Gastrocnemius medialis (tissue), 4 donors: ENCODE results near the gene CDH23. TPM values are rescaled to one million over a fixed set of nuclear protein-coding genes. Genes with fewer than 3 reads are reported as not detected.

Experiments
- ATAC-seq, 2 donors: fragments of 150-250 bp; one replicate each; pipeline ENCODE4 v1.9.1; 2016
- DNase-seq, 2 donors: peaks; one replicate each; pipeline ENCODE4 v3.0.0-alpha.2; 2019
- H3K27ac ChIP-seq, 4 donors: fragments of 200-600 bp; sonication (generic); 1 replicate in 1 of 4; 2 replicates in 3 of 4; pipeline ENCODE4 v1.5.1; 2016 to 2018; ENCODE audit warnings: mild to moderate bottlenecking in 2 of 4, moderate library complexity in 1 of 4
- H3K27me3 ChIP-seq, 3 donors: fragments of 200-600 bp; sonication (generic) in 2 of 3; 1 replicate in 1 of 3; 2 replicates in 2 of 3; pipeline versions ENCODE4 v1.5.1 to v1.6.0; 2016 to 2019; ENCODE audit warnings: mild to moderate bottlenecking in 1 of 3, moderate library complexity in 1 of 3
- H3K36me3 ChIP-seq, 2 donors: fragments of 200-600 bp; sonication (generic) in 1 of 2; one replicate each; pipeline ENCODE4 v1.5.1; 2017 to 2018
- H3K4me1 ChIP-seq, 2 donors: fragments of 200-600 bp; sonication (generic) in 1 of 2; one replicate each; pipeline ENCODE4 v1.5.1; 2016 to 2017; ENCODE audit warnings: mild to moderate bottlenecking in 2 of 2
- H3K4me3 ChIP-seq, 4 donors: fragments of 200-600 bp; sonication (generic) in 3 of 4; 1 replicate in 1 of 4; 2 replicates in 3 of 4; pipeline ENCODE4 v1.5.1; 2016 to 2019; ENCODE audit warnings: mild to moderate bottlenecking in 2 of 4
- H3K9me3 ChIP-seq, 3 donors: fragments of 200-600 bp; sonication (generic) in 2 of 3; 1 replicate in 1 of 3; 2 replicates in 2 of 3; pipeline ENCODE4 v1.5.1; 2016 to 2019
- POLR2A ChIP-seq, 2 donors: fragments of 450-650 bp; IDR thresholded peaks; one replicate each; pipeline ENCODE4 v1.6.1; 2017; ENCODE audit warnings: antibody characterized with exemption in 2 of 2, mild to moderate bottlenecking in 2 of 2, moderate library complexity in 2 of 2
- in situ Hi-C, 4 donors: fragments of 200-750 bp; cut with MboI; loops; one replicate each; pipeline versions ENCODE4 v1.15.0 to v1.8.0; 2017; ENCODE audit warnings: low sequenced_read_pairs in 4 of 4
- intact Hi-C: fragments of 100-400 bp; cut with DNase I; formaldehyde crosslinking; loops from one replicate; pipeline ENCODE4 v1.15.1; 2023; ENCODE audit warnings: low total_unique reads
- total RNA-seq, 4 donors: library from RNA; depleted of rRNA; stranded (reverse); fragments of >200 nt; gene quantifications; one replicate each; pipeline versions ENCODE4 v1.1.0 to v1.2.3, GENCODE V29; 2016
- TF ChIP-seq, protein P1 (sequence below), 5 experiments: fragments of 450-650 bp in 3 of 5; fragments of 200-600 bp in 2 of 5; sonication (generic) in 2 of 5; IDR thresholded peaks in 4 of 5; conservative IDR thresholded peaks in 1 of 5; 1 replicate in 4 of 5; 2 replicates in 1 of 5; pipeline ENCODE4 v1.5.1; 2016 to 2019; ENCODE audit warnings: antibody characterized with exemption in 5 of 5, mild to moderate bottlenecking in 3 of 5, moderate library complexity in 3 of 5

The CDH23 gene
- total RNA-seq, 4 donors from 2014 or later = 0.53 to 1.8 (median 1.2) TPM

GRCh38 chr10:71528371-71529206 lies 131.9 kb downstream of the CDH23 start:
- H3K27ac ChIP-seq = no peak overlapping the region
- intact Hi-C loops = no loop called here
- ATAC-seq (no peak), DNase-seq (no peak)
- no peaks in the 10 kb centered on the region for H3K36me3 ChIP-seq
- H3K4me3 ChIP-seq = no peak overlapping the region
- no peaks in the 10 kb centered on the region for H3K4me1 ChIP-seq
- in situ Hi-C loops = no loop called here
- no peak for TF ChIP-seq POLR2A (IDR thresholded peaks at IDR 0.05)
- TF ChIP-seq, protein P1, sequence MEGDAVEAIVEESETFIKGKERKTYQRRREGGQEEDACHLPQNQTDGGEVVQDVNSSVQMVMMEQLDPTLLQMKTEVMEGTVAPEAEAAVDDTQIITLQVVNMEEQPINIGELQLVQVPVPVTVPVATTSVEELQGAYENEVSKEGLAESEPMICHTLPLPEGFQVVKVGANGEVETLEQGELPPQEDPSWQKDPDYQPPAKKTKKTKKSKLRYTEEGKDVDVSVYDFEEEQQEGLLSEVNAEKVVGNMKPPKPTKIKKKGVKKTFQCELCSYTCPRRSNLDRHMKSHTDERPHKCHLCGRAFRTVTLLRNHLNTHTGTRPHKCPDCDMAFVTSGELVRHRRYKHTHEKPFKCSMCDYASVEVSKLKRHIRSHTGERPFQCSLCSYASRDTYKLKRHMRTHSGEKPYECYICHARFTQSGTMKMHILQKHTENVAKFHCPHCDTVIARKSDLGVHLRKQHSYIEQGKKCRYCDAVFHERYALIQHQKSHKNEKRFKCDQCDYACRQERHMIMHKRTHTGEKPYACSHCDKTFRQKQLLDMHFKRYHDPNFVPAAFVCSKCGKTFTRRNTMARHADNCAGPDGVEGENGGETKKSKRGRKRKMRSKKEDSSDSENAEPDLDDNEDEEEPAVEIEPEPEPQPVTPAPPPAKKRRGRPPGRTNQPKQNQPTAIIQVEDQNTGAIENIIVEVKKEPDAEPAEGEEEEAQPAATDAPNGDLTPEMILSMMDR (IDR thresholded peaks at IDR 0.05 in 4 of 5, conservative IDR thresholded peaks at IDR 0.05 in 1 of 5) = no peak
- H3K27me3 ChIP-seq = no peaks in the 10 kb centered on the region
- no peaks in the 10 kb centered on the region for H3K9me3 ChIP-seq

DNA sequence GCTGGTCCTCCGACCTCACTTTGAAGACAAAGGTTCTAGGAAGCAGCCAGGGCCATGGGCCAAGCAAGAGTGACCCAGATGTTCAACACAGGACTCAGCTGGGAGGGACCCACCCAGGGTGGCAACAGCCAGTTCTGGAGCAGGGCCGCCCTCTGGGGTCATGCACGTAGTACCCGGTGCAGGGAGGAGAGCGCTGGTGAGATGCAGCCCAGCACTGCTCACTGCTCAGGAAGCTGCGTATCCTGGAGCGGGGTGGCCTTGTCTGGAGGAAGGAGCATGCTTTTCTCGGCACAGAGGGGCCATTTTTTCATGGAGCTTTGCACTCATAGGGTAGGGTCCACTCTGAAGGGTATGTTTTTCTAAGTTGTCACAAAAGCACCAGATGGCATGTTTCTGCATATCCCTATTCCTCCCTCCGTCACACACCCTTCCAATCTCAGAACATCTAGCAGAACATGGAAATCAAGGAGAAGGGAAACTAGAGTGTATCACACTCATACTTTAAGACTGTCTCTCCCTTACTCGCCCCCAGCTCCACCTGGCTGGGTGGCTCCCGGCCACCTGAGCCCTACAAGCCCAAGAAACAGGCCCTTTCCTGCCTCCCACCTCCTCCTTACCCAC lies 132.6 kb downstream of the CDH23 start:
- no peaks in the 10 kb centered on the region for H3K9me3 ChIP-seq
- no peak for ATAC-seq

DNA sequence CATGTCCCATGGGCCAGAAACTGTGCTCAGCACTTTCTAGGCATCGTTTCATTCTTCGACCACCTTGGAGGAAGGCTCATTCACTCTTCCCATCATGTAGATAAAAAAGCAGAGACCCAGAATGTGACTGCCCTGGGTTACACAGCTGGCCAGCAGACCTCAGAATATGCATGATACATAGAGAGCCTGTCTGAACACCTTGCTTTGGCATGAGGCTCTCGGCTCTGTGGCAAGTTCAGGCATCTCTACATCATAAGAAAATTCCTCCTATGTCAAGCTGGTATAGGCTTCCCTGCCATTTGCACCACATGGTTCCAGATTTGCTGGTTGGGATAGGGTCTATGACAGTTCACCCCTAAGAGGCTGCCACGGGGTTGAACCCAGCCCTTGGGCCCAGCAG lies 134.1 kb downstream of the CDH23 start:
- H3K36me3 ChIP-seq = no peaks in the 10 kb centered on the region
- H3K9me3 ChIP-seq = no peaks in the 10 kb centered on the region
- in situ Hi-C loops = no loop called here
- DNase-seq (no peak), ATAC-seq (no peak)
- TF ChIP-seq POLR2A (IDR thresholded peaks at IDR 0.05) = no peak
- TF ChIP-seq, protein P1 (IDR thresholded peaks at IDR 0.05 in 4 of 5, conservative IDR thresholded peaks at IDR 0.05 in 1 of 5) = no peak
- no peaks in the 10 kb centered on the region for H3K4me1 ChIP-seq
- no peaks in the 10 kb centered on the region for H3K27me3 ChIP-seq
- H3K4me3 ChIP-seq = no peak overlapping the region
- no peak overlapping the region for H3K27ac ChIP-seq
- intact Hi-C loops = no loop called here

More for the DNA sequence above, 132.6 kb downstream of the CDH23 start:
- in situ Hi-C loops = no loop called here
- Histone ChIP-seq H3K36me3 (no peaks in the 10 kb centered on the region), H3K4me3 (no peak overlapping the region), H3K27ac (no peak overlapping the region), H3K27me3 (no peaks in the 10 kb centered on the region), H3K4me1 (no peaks in the 10 kb centered on the region)
- no peak for DNase-seq
- intact Hi-C loops = no loop called here
- no peak for TF ChIP-seq POLR2A (IDR thresholded peaks at IDR 0.05)
- TF ChIP-seq, protein P1 (IDR thresholded peaks at IDR 0.05 in 4 of 5, conservative IDR thresholded peaks at IDR 0.05 in 1 of 5) = no peak

- in situ Hi-C loops = no loop called here
- ATAC-seq (no peak), DNase-seq (no peak)
Measured at GRCh38 chr10:71531485-71532446, 135.0 kb downstream of the CDH23 start.

More at GRCh38 chr10:71531485-71532446, 135.0 kb downstream of the CDH23 start:
- TF ChIP-seq, protein P1 (IDR thresholded peaks at IDR 0.05 in 4 of 5, conservative IDR thresholded peaks at IDR 0.05 in 1 of 5) = no peak
- no peak for TF ChIP-seq POLR2A (IDR thresholded peaks at IDR 0.05)
- intact Hi-C loops = no loop called here
- Histone ChIP-seq H3K4me1 (no peaks in the 10 kb centered on the region), H3K27ac (no peak overlapping the region), H3K9me3 (no peaks in the 10 kb centered on the region), H3K36me3 (no peaks in the 10 kb centered on the region), H3K27me3 (no peaks in the 10 kb centered on the region), H3K4me3 (no peak overlapping the region)
